Measurements from ENCODE around the gene KIF26B. TPM values are rescaled to one million over a fixed set of nuclear protein-coding genes. Genes with fewer than 3 reads are reported as not detected.

KIF26B gene
- total RNA-seq, 4 donors from 2014 or later: 0.90 to 2.0 (median 1.5) TPM

DNA sequence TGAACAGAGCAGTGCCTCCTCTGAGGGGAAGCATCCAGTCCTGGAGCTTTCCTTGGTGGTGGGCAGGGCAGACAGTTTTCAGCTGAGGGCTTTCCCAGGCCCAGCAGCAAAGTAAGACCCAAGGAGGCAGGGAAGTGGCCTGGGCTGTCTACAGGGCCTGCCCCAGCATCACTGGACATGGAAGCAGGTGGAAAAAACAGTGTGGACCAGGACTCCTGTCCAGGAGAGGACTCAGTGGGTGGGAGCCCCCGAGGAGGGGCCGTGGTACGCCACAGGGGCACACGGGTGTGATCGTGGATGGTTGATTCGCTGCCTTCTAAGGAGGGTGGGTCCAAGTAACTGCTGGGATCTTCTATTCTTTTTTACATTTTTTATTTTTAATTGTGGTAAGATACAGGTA, 387.6 kb downstream of the KIF26B start:
- Histone ChIP-seq H3K4me1 (no peaks in the 10 kb centered on the region), H3K9me3 (no peaks in the 10 kb centered on the region), H3K27me3 (no peaks in the 10 kb centered on the region), H3K36me3 (no peaks in the 10 kb centered on the region), H3K4me3 (no peak overlapping the region), H3K27ac (no peak overlapping the region)
- WGBS, 2 donors: 96 to 98% methylated on average over 6 of the region's 6 CpGs
- DNase-seq (ENCODE audit: low spot score in 2 of 2): no peak
- TF ChIP-seq, protein P1, sequence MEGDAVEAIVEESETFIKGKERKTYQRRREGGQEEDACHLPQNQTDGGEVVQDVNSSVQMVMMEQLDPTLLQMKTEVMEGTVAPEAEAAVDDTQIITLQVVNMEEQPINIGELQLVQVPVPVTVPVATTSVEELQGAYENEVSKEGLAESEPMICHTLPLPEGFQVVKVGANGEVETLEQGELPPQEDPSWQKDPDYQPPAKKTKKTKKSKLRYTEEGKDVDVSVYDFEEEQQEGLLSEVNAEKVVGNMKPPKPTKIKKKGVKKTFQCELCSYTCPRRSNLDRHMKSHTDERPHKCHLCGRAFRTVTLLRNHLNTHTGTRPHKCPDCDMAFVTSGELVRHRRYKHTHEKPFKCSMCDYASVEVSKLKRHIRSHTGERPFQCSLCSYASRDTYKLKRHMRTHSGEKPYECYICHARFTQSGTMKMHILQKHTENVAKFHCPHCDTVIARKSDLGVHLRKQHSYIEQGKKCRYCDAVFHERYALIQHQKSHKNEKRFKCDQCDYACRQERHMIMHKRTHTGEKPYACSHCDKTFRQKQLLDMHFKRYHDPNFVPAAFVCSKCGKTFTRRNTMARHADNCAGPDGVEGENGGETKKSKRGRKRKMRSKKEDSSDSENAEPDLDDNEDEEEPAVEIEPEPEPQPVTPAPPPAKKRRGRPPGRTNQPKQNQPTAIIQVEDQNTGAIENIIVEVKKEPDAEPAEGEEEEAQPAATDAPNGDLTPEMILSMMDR (IDR thresholded peaks at IDR 0.05): no peak
- TF ChIP-seq POLR2A (IDR thresholded peaks at IDR 0.05): no peak
- TF ChIP-seq EP300 (IDR thresholded peaks at IDR 0.05): no peak

DNA sequence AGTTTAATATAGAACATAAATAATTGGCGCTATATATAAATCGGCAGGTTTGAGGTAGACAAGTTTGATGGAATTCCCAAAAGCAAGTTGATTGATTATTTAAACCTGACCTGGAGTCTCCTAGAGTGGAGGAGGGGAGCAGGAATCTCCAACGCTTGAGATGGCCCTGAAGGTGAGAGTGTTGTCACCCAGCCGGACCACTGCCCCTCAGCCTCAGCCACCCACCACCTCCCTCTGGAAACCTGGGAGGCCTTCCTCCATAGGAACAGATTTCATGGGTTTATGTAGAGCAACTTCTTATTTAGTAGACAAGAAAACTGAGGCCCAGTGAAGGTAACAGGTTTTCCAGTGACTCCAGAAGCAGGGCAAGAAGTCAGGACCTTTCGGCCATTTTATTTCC, 389.5 kb downstream of the KIF26B start:
- no peaks in the 10 kb centered on the region for H3K27me3 ChIP-seq
- no peaks in the 10 kb centered on the region for H3K9me3 ChIP-seq
- H3K36me3 ChIP-seq: no peaks in the 10 kb centered on the region
- WGBS, 2 donors: 91 to 94% methylated on average over 5 of the region's 5 CpGs
- H3K27ac ChIP-seq: no peak overlapping the region
- DNase-seq (ENCODE audit: low spot score in 2 of 2): no peak
- H3K4me1 ChIP-seq: no peaks in the 10 kb centered on the region
- no peak overlapping the region for H3K4me3 ChIP-seq
- TF ChIP-seq, protein P1 (IDR thresholded peaks at IDR 0.05): no peak
- TF ChIP-seq EP300 (IDR thresholded peaks at IDR 0.05) (no peak), POLR2A (IDR thresholded peaks at IDR 0.05) (no peak)

DNA sequence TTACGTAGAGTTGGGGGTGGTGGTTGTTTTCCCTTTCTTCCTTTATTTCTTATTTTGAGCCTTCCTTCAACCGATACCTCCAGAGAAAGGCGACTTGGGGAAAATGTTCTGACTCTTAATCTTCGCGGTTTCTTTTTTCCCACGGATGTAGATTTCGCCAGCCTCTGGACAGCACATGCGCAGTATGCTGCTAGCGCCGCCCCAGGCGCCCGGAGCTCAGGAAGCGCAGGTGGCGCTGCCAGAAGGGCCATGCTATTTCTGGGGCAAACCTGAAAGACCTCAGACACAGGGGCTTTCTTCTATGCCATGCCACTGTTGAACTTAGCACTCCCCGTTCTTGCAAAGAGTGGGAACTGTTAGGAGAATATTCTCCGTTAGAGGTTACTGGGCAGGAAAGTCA, 392.1 kb downstream of the KIF26B start:
- Histone ChIP-seq H3K4me1 (no peaks in the 10 kb centered on the region), H3K27ac (no peak overlapping the region), H3K9me3 (peaks cover 0 to 4% (median 0%) of the 10 kb centered on the region in 4 donors), H3K4me3 (no peak overlapping the region), H3K27me3 (no peaks in the 10 kb centered on the region), H3K36me3 (no peaks in the 10 kb centered on the region)
- TF ChIP-seq, protein P1 (IDR thresholded peaks at IDR 0.05): no peak
- TF ChIP-seq EP300 (IDR thresholded peaks at IDR 0.05) (no peak), POLR2A (IDR thresholded peaks at IDR 0.05) (no peak)
- WGBS, 2 donors: 78 to 89% methylated on average over 16 of the region's 16 CpGs
- DNase-seq (ENCODE audit: low spot score in 2 of 2): no peak

DNA sequence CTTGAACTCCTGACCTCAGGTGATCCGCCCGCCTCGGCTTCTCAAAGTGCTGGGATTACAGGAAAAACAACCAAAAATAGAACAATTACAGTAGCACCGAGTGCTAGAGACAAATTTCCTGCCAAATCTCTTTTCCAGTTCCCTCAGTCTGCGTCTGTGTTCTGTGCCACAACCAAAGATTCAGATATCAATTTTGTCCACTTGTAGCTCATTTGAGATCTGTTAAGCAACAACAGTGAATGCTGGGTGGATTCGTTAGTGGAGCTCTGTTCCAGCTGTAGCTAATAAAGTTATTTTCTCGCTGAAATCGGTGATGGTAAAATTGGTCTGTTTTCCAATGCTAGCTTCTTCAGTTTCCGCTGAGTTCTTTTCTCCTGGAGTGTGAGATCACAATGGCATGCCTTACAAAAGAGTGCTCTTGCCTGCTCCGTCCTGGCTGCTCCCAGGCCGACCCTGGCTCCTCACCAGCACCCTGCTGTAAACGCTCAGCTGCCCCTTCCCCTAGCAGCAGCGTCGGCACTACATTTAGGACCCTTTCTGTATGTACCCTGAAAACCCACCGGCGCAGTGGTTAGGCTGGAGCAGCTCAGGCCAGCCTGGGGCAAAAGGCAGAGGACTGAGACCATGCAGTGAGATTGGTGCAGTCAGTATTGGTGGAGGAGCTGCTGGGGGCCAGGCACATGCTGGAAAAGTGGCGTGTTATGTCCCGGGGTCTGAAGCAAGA, 395.4 kb downstream of the KIF26B start:
- H3K27ac ChIP-seq: no peak overlapping the region
- H3K27me3 ChIP-seq: no peaks in the 10 kb centered on the region
- no peaks in the 10 kb centered on the region for H3K4me1 ChIP-seq
- no peak for DNase-seq (ENCODE audit: low spot score in 2 of 2)
- WGBS, 2 donors: 30 to 35% methylated on average over 18 of the region's 18 CpGs
- no peak for TF ChIP-seq POLR2A (IDR thresholded peaks at IDR 0.05)
- TF ChIP-seq, protein P1 (IDR thresholded peaks at IDR 0.05): no peak
- H3K9me3 ChIP-seq: peaks cover 0 to 4% (median 0%) of the 10 kb centered on the region in 4 donors
- H3K36me3 ChIP-seq: no peaks in the 10 kb centered on the region
- H3K4me3 ChIP-seq: no peak overlapping the region

DNA sequence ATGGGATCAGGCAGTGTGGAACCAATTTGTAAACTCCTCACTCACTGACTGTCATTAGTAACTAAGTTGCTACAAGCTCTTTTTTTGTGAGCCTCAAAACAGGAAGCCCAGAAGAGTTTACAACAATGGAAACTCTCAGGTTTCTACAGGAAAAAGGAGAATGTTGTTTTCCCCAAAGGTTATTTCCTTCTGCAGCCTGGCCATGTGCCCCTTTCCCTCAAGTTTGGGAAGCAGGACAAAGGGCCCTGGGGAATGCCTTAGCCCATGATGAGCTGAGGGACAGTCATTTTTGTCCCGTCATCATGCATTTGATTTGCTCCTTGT, 395.9 kb downstream of the KIF26B start:
- 67 to 70% methylated on average over 1 of the region's 1 CpG for WGBS, 2 donors
- no peak overlapping the region for H3K27ac ChIP-seq
- TF ChIP-seq, protein P1 (IDR thresholded peaks at IDR 0.05): no peak
- no peak for TF ChIP-seq EP300 (IDR thresholded peaks at IDR 0.05)
- TF ChIP-seq POLR2A (IDR thresholded peaks at IDR 0.05): no peak
- DNase-seq (ENCODE audit: low spot score in 2 of 2): no peak
- H3K4me3 ChIP-seq: no peak overlapping the region
- H3K9me3 ChIP-seq: peaks cover 0 to 4% (median 0%) of the 10 kb centered on the region in 4 donors
- H3K27me3 ChIP-seq: no peaks in the 10 kb centered on the region
- no peaks in the 10 kb centered on the region for H3K4me1 ChIP-seq
- H3K36me3 ChIP-seq: no peaks in the 10 kb centered on the region

All from tibial nerve (tissue), 4 donors.